Small intestine (tissue), 16 donors: ENCODE results near the gene CXCL10. TPM values are rescaled to one million over a fixed set of nuclear protein-coding genes. Genes with fewer than 3 reads are reported as not detected.

Experiments
- DNase-seq, 2 donors: peaks; one replicate each; pipeline versions ENCODE4 v3.0.0 to v3.0.0-alpha.2; 2013
- FAIRE-seq: peaks from 2 replicates; lab custom pipeline; 2012; peaks lifted over from hg19 to GRCh38; lab: Jason Lieb, UNC
- H3K27ac ChIP-seq, 3 donors: one replicate each; pipeline ENCODE4 v1.5.1; 2013; ENCODE audit warnings: low read length in 2 of 3, mild to moderate bottlenecking in 2 of 3, control low read depth in 1 of 3, inconsistent platforms in 1 of 3, low read depth in 1 of 3, moderate library complexity in 1 of 3
- H3K27me3 ChIP-seq, 3 donors: one replicate each; pipeline ENCODE4 v1.6.1; 2013; ENCODE audit warnings: low read length in 3 of 3, inconsistent platforms in 1 of 3; ENCODE audit not compliant: control insufficient read depth in 3 of 3, insufficient read depth in 3 of 3
- H3K36me3 ChIP-seq, 3 donors: one replicate each; pipeline ENCODE4 v1.6.1; 2013; ENCODE audit warnings: low read length in 3 of 3, inconsistent platforms in 1 of 3, low read depth in 1 of 3, mild to moderate bottlenecking in 1 of 3, moderate library complexity in 1 of 3; ENCODE audit not compliant: control insufficient read depth in 3 of 3, insufficient read depth in 2 of 3
- H3K4me1 ChIP-seq, 3 donors: one replicate each; pipeline ENCODE4 v1.6.1; 2013; ENCODE audit warnings: low read length in 2 of 3, inconsistent platforms in 1 of 3, low read depth in 1 of 3, mild to moderate bottlenecking in 1 of 3, moderate library complexity in 1 of 3; ENCODE audit not compliant: control insufficient read depth in 3 of 3, insufficient read depth in 2 of 3
- H3K4me3 ChIP-seq, 3 donors: one replicate each; pipeline ENCODE4 v1.5.1; 2013; ENCODE audit warnings: low read length in 3 of 3, control low read depth in 1 of 3, inconsistent platforms in 1 of 3, low read depth in 1 of 3, mild to moderate bottlenecking in 1 of 3, moderate library complexity in 1 of 3
- H3K9me3 ChIP-seq, 2 donors: one replicate each; pipeline ENCODE4 v1.6.1; 2013; ENCODE audit warnings: low read depth in 1 of 2, low read length in 1 of 2; ENCODE audit not compliant: control insufficient read depth in 2 of 2, insufficient read depth in 1 of 2
- WGBS, 3 donors: extraction: QIAGEN DNeasy Blood & Tissue Kit; methylation state at CpG; one replicate each; pipeline ENCODE4 v1.1.7; 2013; 5-methylcytosine and 5-hydroxymethylcytosine counted together
- long read RNA-seq, 10 donors: transcript quantifications; one replicate each; lab custom pipeline, GENCODE V29; 2026
- polyA plus RNA-seq, 4 donors: library from polyadenylated mRNA; stranded (reverse) in 3 of 4; unstranded in 1 of 4; fragments of 200-250 nt in 3 of 4; fragments of 120-200 nt in 1 of 4; gene quantifications; one replicate each; pipeline versions ENCODE4 v1.2.1 to v1.2.3, GENCODE V29; 2013
- donor health status: healthy with polysubstance abuse.
- donor health status: control.
- donor health status: control.
- donor health status: Bipolar disorder and iron deficiency.
- donor health status: healthy.

The CXCL10 gene
- 1 to 10 TPM in 3 of 4 donors, not detected in 1; 2.4 to 8.1 (median 4.2) TPM for polyA plus RNA-seq
- long read RNA-seq, donor 1, transcript CXCL10-201 (4 exons, 1,176 nt) = major isoform, 15 of 15 reads
- long read RNA-seq, donor 1, partial matches to known transcripts = 0 of 15 reads
- long read RNA-seq, donor 1, other reads (novel, unspliced or antisense) = 0 of 15 reads
- long read RNA-seq, donor 2, partial matches to known transcripts = 0 of 2 reads
- long read RNA-seq, donor 2, other reads (novel, unspliced or antisense) = 0 of 2 reads
- long read RNA-seq, donor 3, partial matches to known transcripts = 0 of 2 reads
- long read RNA-seq, donor 3, other reads (novel, unspliced or antisense) = 0 of 2 reads
- long read RNA-seq, donor 4 = 0 reads
- long read RNA-seq, donor 5 = 0 reads
- long read RNA-seq, donor 6, partial matches to known transcripts = 0 of 1 reads
- long read RNA-seq, donor 6, other reads (novel, unspliced or antisense) = 0 of 1 reads
- long read RNA-seq, donor 7 = 0 reads
- long read RNA-seq, donor 8 = 0 reads
- long read RNA-seq, donor 9 = 0 reads
- long read RNA-seq, donor 10, partial matches to known transcripts = 0 of 3 reads
- long read RNA-seq, donor 10, other reads (novel, unspliced or antisense) = 0 of 3 reads

- Histone ChIP-seq H3K27ac (no peak within 1 kb of the TSS), H3K4me3 (no peak within 1 kb of the TSS), H3K9me3 (no peaks in the 10 kb centered on the region), H3K27me3 (no peaks in the 10 kb centered on the region), H3K36me3 (no peaks in the 10 kb centered on the region), H3K4me1 (peaks cover 0 to 2% (median 0%) of the 10 kb centered on the region in 3 donors)
- DNase-seq = no peak
- no peak for FAIRE-seq
- WGBS, 3 donors = 13 to 25% (median 23%) methylated on average over 3 of the region's 3 CpGs
Observed at GRCh38 chr4:76023389-76023788, at the start of gene CXCL10. CXCL10 (minus strand) TSS chr4:76023497; CDS start chr4:76023431, 66 bp downstream.

GRCh38 chr4:76072760-76073159, 49.5 kb upstream of the CXCL10 start:
- H3K9me3 ChIP-seq = no peaks in the 10 kb centered on the region
- H3K36me3 ChIP-seq = no peaks in the 10 kb centered on the region
- WGBS, 3 donors = 70 to 92% (median 88%) methylated on average over 4 of the region's 4 CpGs
- no peak overlapping the region for H3K27ac ChIP-seq
- DNase-seq (no peak), FAIRE-seq (no peak)
- H3K4me3 ChIP-seq = no peak overlapping the region
- H3K4me1 ChIP-seq = no peaks in the 10 kb centered on the region
- no peaks in the 10 kb centered on the region for H3K27me3 ChIP-seq

GRCh38 chr4:76067652-76068286, 44.5 kb upstream of the CXCL10 start:
- WGBS, 3 donors = 0 to 3% (median 0%) methylated on average over 2 of the region's 2 CpGs
- H3K36me3 ChIP-seq = no peaks in the 10 kb centered on the region
- H3K27ac ChIP-seq = no peak overlapping the region
- FAIRE-seq = peak; percentile 53
- H3K4me1 ChIP-seq = no peaks in the 10 kb centered on the region
- peak; percentile 82 to 84 for DNase-seq
- H3K27me3 ChIP-seq = no peaks in the 10 kb centered on the region
- H3K9me3 ChIP-seq = no peaks in the 10 kb centered on the region
- H3K4me3 ChIP-seq = no peak overlapping the region

GRCh38 chr4:76066546-76066945, 43.2 kb upstream of the CXCL10 start:
- no peaks in the 10 kb centered on the region for H3K9me3 ChIP-seq
- no peaks in the 10 kb centered on the region for H3K4me1 ChIP-seq
- no peaks in the 10 kb centered on the region for H3K27me3 ChIP-seq
- no peak for FAIRE-seq
- H3K36me3 ChIP-seq = no peaks in the 10 kb centered on the region
- no peak overlapping the region for H3K27ac ChIP-seq
- 74 to 80% (median 77%) methylated on average over 3 of the region's 3 CpGs for WGBS, 3 donors
- no peak overlapping the region for H3K4me3 ChIP-seq
- no peak for DNase-seq

GRCh38 chr4:76061982-76062381, 38.7 kb upstream of the CXCL10 start:
- no peaks in the 10 kb centered on the region for H3K9me3 ChIP-seq
- no peak overlapping the region for H3K4me3 ChIP-seq
- no peak overlapping the region for H3K27ac ChIP-seq
- H3K27me3 ChIP-seq = no peaks in the 10 kb centered on the region
- no peak for DNase-seq
- WGBS, 3 donors = 37 to 63% (median 56%) methylated on average over 1 of the region's 1 CpG
- H3K4me1 ChIP-seq = no peaks in the 10 kb centered on the region
- no peaks in the 10 kb centered on the region for H3K36me3 ChIP-seq
- no peak for FAIRE-seq

GRCh38 chr4:76061421-76061820, 38.1 kb upstream of the CXCL10 start:
- no peaks in the 10 kb centered on the region for H3K36me3 ChIP-seq
- H3K27me3 ChIP-seq = no peaks in the 10 kb centered on the region
- H3K27ac ChIP-seq = no peak overlapping the region
- no peak overlapping the region for H3K4me3 ChIP-seq
- H3K4me1 ChIP-seq = no peaks in the 10 kb centered on the region
- WGBS, 3 donors = 71 to 92% (median 89%) methylated on average over 1 of the region's 1 CpG
- FAIRE-seq = no peak
- DNase-seq = no peak
- no peaks in the 10 kb centered on the region for H3K9me3 ChIP-seq

- DNase-seq = no peak
- H3K9me3 ChIP-seq = no peaks in the 10 kb centered on the region
- FAIRE-seq = no peak
- peaks cover 0 to 2% (median 0%) of the 10 kb centered on the region in 3 donors for H3K4me1 ChIP-seq
- no peak overlapping the region for H3K4me3 ChIP-seq
- H3K36me3 ChIP-seq = no peaks in the 10 kb centered on the region
- H3K27me3 ChIP-seq = no peaks in the 10 kb centered on the region
- H3K27ac ChIP-seq = no peak overlapping the region
Observed at GRCh38 chr4:76060506-76060905, 37.2 kb upstream of the CXCL10 start.

- H3K9me3 ChIP-seq = no peaks in the 10 kb centered on the region
- H3K27ac ChIP-seq = no peak overlapping the region
- H3K27me3 ChIP-seq = no peaks in the 10 kb centered on the region
- FAIRE-seq (no peak), DNase-seq (no peak)
- H3K4me3 ChIP-seq = no peak overlapping the region
- WGBS, 3 donors = 55 to 88% (median 86%) methylated on average over 1 of the region's 1 CpG
- no peaks in the 10 kb centered on the region for H3K36me3 ChIP-seq
- H3K4me1 ChIP-seq = peaks cover 0 to 2% (median 0%) of the 10 kb centered on the region in 3 donors
Observed at GRCh38 chr4:76059750-76060149, 36.5 kb upstream of the CXCL10 start.
